NCI-H1105 treated with DMSO at 0.1 percent for 48 hours (cell line): ENCODE results near the gene PSMD5.

ENCODE experiments used
- DNase-seq: peaks from one replicate; lab custom pipeline; 2025; lab: John Stamatoyannopoulos, UW

PSMD5 gene

GRCh38 chr9:120874226-120875194 lies 31.8 kb upstream of the PSMD5 start:
- no peak for DNase-seq

GRCh38 chr9:120873512-120873911 lies 30.8 kb upstream of the PSMD5 start:
- no peak for DNase-seq

GRCh38 chr9:120872791-120873502 lies 30.2 kb upstream of the PSMD5 start:
- DNase-seq, result no peak

- no peak for DNase-seq
Measured at GRCh38 chr9:120870206-120870605, 27.5 kb upstream of the PSMD5 start.

GRCh38 chr9:120869726-120870125 lies 27.0 kb upstream of the PSMD5 start:
- DNase-seq, result no peak

GRCh38 chr9:120869360-120869687 lies 26.6 kb upstream of the PSMD5 start:
- DNase-seq, result no peak

- DNase-seq, result peak; percentile 94
Measured at GRCh38 chr9:120868676-120869359, 26.1 kb upstream of the PSMD5 start.

- DNase-seq, result no peak
Measured at GRCh38 chr9:120868339-120868675, 25.6 kb upstream of the PSMD5 start.

GRCh38 chr9:120867676-120868338 lies 25.1 kb upstream of the PSMD5 start:
- no peak for DNase-seq

GRCh38 chr9:120866651-120867050 lies 23.9 kb upstream of the PSMD5 start:
- DNase-seq, result no peak

GRCh38 chr9:120865809-120866208 lies 23.1 kb upstream of the PSMD5 start:
- no peak for DNase-seq

- DNase-seq, result no peak
Measured at GRCh38 chr9:120865176-120865575, 22.5 kb upstream of the PSMD5 start.

GRCh38 chr9:120864719-120865118 lies 22.0 kb upstream of the PSMD5 start:
- DNase-seq, result no peak

GRCh38 chr9:120863833-120864232 lies 21.1 kb upstream of the PSMD5 start:
- DNase-seq, result no peak

GRCh38 chr9:120862452-120862851 lies 19.7 kb upstream of the PSMD5 start:
- DNase-seq, result no peak

GRCh38 chr9:120861935-120862334 lies 19.2 kb upstream of the PSMD5 start:
- no peak for DNase-seq

GRCh38 chr9:120860083-120860482 lies 17.4 kb upstream of the PSMD5 start:
- DNase-seq, result no peak

GRCh38 chr9:120859361-120859760 lies 16.6 kb upstream of the PSMD5 start:
- no peak for DNase-seq

- no peak for DNase-seq
Measured at GRCh38 chr9:120857902-120858301, 15.2 kb upstream of the PSMD5 start.

- no peak for DNase-seq
Measured at GRCh38 chr9:120857481-120857880, 14.8 kb upstream of the PSMD5 start.

- DNase-seq, result no peak
Measured at GRCh38 chr9:120856700-120857099, 14.0 kb upstream of the PSMD5 start.
